GM12878 (cell line): Measurements from ENCODE around the gene CADM2. TPM values are rescaled to one million over a fixed set of nuclear protein-coding genes. Genes with fewer than 3 reads are reported as not detected.

Source experiments
- ATAC-seq: fragments of 200-7000 bp; cut with Tn5 transposase; 3 replicates; pipeline ENCODE4 v1.9.1; 2020; ENCODE audit warnings: mild to moderate bottlenecking, moderate library complexity
- BruUV-seq: library from RNA; stranded (reverse); fragments of 400-500 nt; replicated peaks from 2 replicates; lab custom pipeline; 2021; lab: Mats Ljungman, UMichigan
- CTCF ChIA-PET: fragments of 300-600 bp; sonication (Branson Sonifier 250); formaldehyde crosslinking; extraction: SDS; loops from one replicate; lab custom pipeline; 2021; ENCODE audit warnings: inconsistent platforms; lab: Yijun Ruan, JAX
- POLR2A ChIA-PET: fragments of 350-600 bp; formaldehyde crosslinking; extraction: SDS; loops from one replicate; lab custom pipeline; 2021; ENCODE audit warnings: inconsistent platforms; lab: Charles Lee
- RAD21 ChIA-PET: fragments of 300-600 bp; sonication (Branson Sonifier 250); formaldehyde crosslinking; loops from one replicate; lab custom pipeline; 2023; ENCODE audit warnings: antibody characterized with exemption; ENCODE audit not compliant: unreplicated experiment; lab: Charles Lee
- SMC1A ChIA-PET: fragments of 300-600 bp; sonication (Branson Sonifier 250); formaldehyde crosslinking; loops from one replicate; lab custom pipeline; 2023; ENCODE audit not compliant: unreplicated experiment, uncharacterized antibody; lab: Charles Lee
- DNase-seq: peaks from one replicate; pipeline ENCODE4 v3.0.0-alpha.2; 2011; ENCODE audit warnings: low read depth, low spot score
- FAIRE-seq: peaks from 3 replicates; lab custom pipeline; 2011; peaks lifted over from hg19 to GRCh38; lab: Jason Lieb, UNC
- H2AFZ ChIP-seq: 2 replicates; pipeline ENCODE4 v1.6.0; 2011; ENCODE audit warnings: low read depth, low read length, control low read depth; ENCODE audit not compliant: control insufficient read depth
- H3K27ac ChIP-seq: 2 replicates; pipeline ENCODE4 v1.5.1; 2011; ENCODE audit warnings: control low read depth; ENCODE audit not compliant: control insufficient read depth, insufficient read depth
- H3K27me3 ChIP-seq, 2 experiments: replicated peaks in 1 of 2; 2 replicates each; pipeline versions ENCODE4 v1.6.0 to v1.6.1; 2011; ENCODE audit warnings: low read length in 1 of 2; ENCODE audit not compliant: control insufficient read depth in 2 of 2, insufficient read depth in 2 of 2
- H3K36me3 ChIP-seq, 2 experiments: 2 replicates each; pipeline ENCODE4 v1.5.1; 2011; ENCODE audit warnings: low read length in 1 of 2; ENCODE audit not compliant: control insufficient read depth in 2 of 2, insufficient read depth in 2 of 2
- H3K4me1 ChIP-seq: 2 replicates; pipeline ENCODE4 v1.6.1; 2011; ENCODE audit warnings: mild to moderate bottlenecking, low read length, moderate library complexity, mixed read lengths; ENCODE audit not compliant: control insufficient read depth, insufficient read depth
- H3K4me2 ChIP-seq: 2 replicates; pipeline ENCODE4 v1.6.0; 2011; ENCODE audit warnings: control low read depth; ENCODE audit not compliant: control insufficient read depth, insufficient read depth
- H3K4me3 ChIP-seq: fragments of 200-600 bp; sonication (generic); 2 replicates; pipeline ENCODE4 v1.5.1; 2016
- H3K79me2 ChIP-seq: 2 replicates; pipeline ENCODE4 v1.6.0; 2011; ENCODE audit warnings: low read length; ENCODE audit not compliant: control insufficient read depth, insufficient read depth
- H3K9ac ChIP-seq: 2 replicates; pipeline ENCODE4 v1.8.0; 2011; ENCODE audit warnings: low read length, control low read depth, mixed read lengths; ENCODE audit not compliant: control insufficient read depth, insufficient read depth
- H3K9me3 ChIP-seq: replicated peaks from 3 replicates; pipeline ENCODE4 v1.5.1; 2011; ENCODE audit warnings: mild to moderate bottlenecking, low read length; ENCODE audit not compliant: control insufficient read depth, insufficient read depth
- H4K20me1 ChIP-seq: 2 replicates; pipeline ENCODE4 v1.6.0; 2011; ENCODE audit not compliant: control insufficient read depth, insufficient read depth
- BCL11A ChIP-seq: IDR thresholded peaks from 2 replicates; pipeline ENCODE4 v1.6.1; 2011; ENCODE audit warnings: low read depth, low read length
- BCLAF1 ChIP-seq: fragments of 450-650 bp; IDR thresholded peaks from 2 replicates; pipeline ENCODE4 v1.6.1; 2017; ENCODE audit warnings: antibody characterized with exemption, mild to moderate bottlenecking, moderate library complexity
- EED ChIP-seq: sonication (generic); IDR thresholded peaks from 2 replicates; pipeline ENCODE4 v1.6.1; 2016; ENCODE audit warnings: antibody characterized with exemption, low read depth
- EZH2 ChIP-seq: IDR thresholded peaks from 2 replicates; pipeline ENCODE4 v1.6.1; 2012; ENCODE audit warnings: low read depth, mild to moderate bottlenecking, control low read depth, inconsistent platforms, low read length, borderline replicate concordance; ENCODE audit not compliant: control insufficient read depth
- GABPA ChIP-seq: IDR thresholded peaks from 2 replicates; pipeline ENCODE4 v1.6.1; 2014; ENCODE audit warnings: antibody characterized with exemption, low read depth, mild to moderate bottlenecking, inconsistent platforms
- IKZF1 ChIP-seq: fragments of 450-650 bp; conservative IDR thresholded peaks from 2 replicates; pipeline ENCODE4 v1.6.1; 2017; ENCODE audit warnings: antibody characterized with exemption, mild to moderate bottlenecking
- MYB ChIP-seq: fragments of 150-350 bp; IDR thresholded peaks from 2 replicates; pipeline ENCODE4 v1.6.1; 2014; ENCODE audit warnings: mild to moderate bottlenecking, low read depth, low read length, borderline replicate concordance
- NBN ChIP-seq: fragments of 450-650 bp; IDR thresholded peaks from 2 replicates; pipeline ENCODE4 v1.6.1; 2016
- POLR2AphosphoS5 ChIP-seq: IDR thresholded peaks from 2 replicates; pipeline ENCODE4 v1.6.1; 2011; ENCODE audit warnings: mild to moderate bottlenecking, low read length, inconsistent platforms
- STAT1 ChIP-seq: fragments of 450-650 bp; conservative IDR thresholded peaks from 2 replicates; pipeline ENCODE4 v1.6.1; 2014; ENCODE audit warnings: antibody characterized with exemption, mild to moderate bottlenecking
- ZNF687 ChIP-seq: fragments of 450-650 bp; IDR thresholded peaks from 2 replicates; pipeline ENCODE4 v1.6.1; 2017; ENCODE audit warnings: mild to moderate bottlenecking, moderate library complexity
- WGBS: methylation state at CpG from one replicate; pipeline ENCODE4 v1.1.6; 2016; ENCODE audit warnings: low lambda C conversion rate; ENCODE audit not compliant: insufficient replicate concordance, insufficient coverage; ENCODE audit errors: missing lambda C conversion rate; 5-methylcytosine and 5-hydroxymethylcytosine counted together
- in situ Hi-C: fragments of 300-500 bp; cut with MboI; formaldehyde crosslinking; loops from 9 replicates; pipeline ENCODE4 v1.14.3; 2018; ENCODE audit warnings: mixed read lengths
- intact Hi-C: fragments of 100-400 bp; cut with micrococcal nuclease; formaldehyde crosslinking; loops from one replicate; pipeline ENCODE4 v1.14.2; 2022; ENCODE audit not compliant: unreplicated experiment
- polyA plus RNA-seq, 11 experiments: library from polyadenylated mRNA; depleted of rRNA in 4 of 11; unstranded in 6 of 11; stranded (reverse) in 5 of 11; fragments of >200 nt; fragmentation: Nextera tagmentation in 4 of 11; fragmentation: Illumina TruSeq in 1 of 11; extraction: Ambion mirVana in 4 of 11; extraction: Trizol in 1 of 11; gene quantifications; 1 replicate in 1 of 11; 2 replicates in 10 of 11; pipeline versions ENCODE4 v1.2.1 to v1.2.3, GENCODE V29; 2011 to 2016; ENCODE audit warnings: inconsistent platforms in 2 of 11, missing spikeins in 2 of 11, low read depth in 1 of 11
- total RNA-seq, 4 experiments: library from RNA; depleted of rRNA in 3 of 4; stranded (reverse); fragments of >200 nt in 3 of 4; fragmentation: Illumina TruSeq in 1 of 4; extraction: Trizol in 1 of 4; gene quantifications; 2 replicates each; pipeline versions ENCODE4 v1.2.1 to v1.2.3, GENCODE V29; 2013 to 2021
- TF ChIP-seq, protein P1 (sequence below): fragments of 450-650 bp; formaldehyde crosslinking; IDR thresholded peaks from 2 replicates; pipeline ENCODE4 v1.4.0; 2022; ENCODE audit warnings: mild to moderate bottlenecking, moderate library complexity

CADM2 gene
- total and polyA plus RNA-seq, 10 of the 15 experiments (the other 5 are each of a cell fraction or from before 2014, with no cell fraction given), result 0.13 TPM; not detected in 9

DNA sequence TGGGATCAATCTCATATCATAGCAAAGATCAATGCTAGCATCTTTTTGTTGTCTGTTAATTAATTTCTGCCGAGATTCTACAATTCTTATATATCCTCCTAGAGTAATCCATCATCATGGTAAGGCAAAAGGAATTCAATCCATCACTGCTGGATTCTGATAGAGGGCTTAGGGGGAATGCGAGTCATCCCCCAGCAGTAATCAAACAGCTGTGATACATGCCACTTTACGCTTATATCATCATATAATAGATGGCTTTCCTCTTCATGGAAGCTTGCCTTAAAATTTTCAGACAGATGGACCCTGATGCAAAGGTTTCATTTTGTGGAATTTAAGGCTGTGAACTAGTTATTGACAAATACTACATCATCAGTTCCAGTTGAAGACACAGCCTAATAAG is 645.9 kb downstream of the CADM2 start:
- CTCF ChIA-PET, result no interaction called here
- RAD21 ChIA-PET, result no interaction called here
- 35% methylated on average over 3 of the region's 3 CpGs for WGBS
- no peak for DNase-seq
- in situ Hi-C loops (no loop called here), intact Hi-C loops (no loop called here)
- Histone ChIP-seq H3K36me3 (no peaks in the 10 kb centered on the region), H3K4me2 (no peak overlapping the region), H2AFZ (no peak overlapping the region), H3K27ac (no peak overlapping the region), H3K27me3 (no peaks in the 10 kb centered on the region), H3K9me3 (no peaks in the 10 kb centered on the region), H3K4me1 (no peaks in the 10 kb centered on the region), H3K79me2 (no peaks in the 10 kb centered on the region), H4K20me1 (no peaks in the 10 kb centered on the region), H3K9ac (no peak overlapping the region), H3K4me3 (no peak overlapping the region)
- no TSS peak for BruUV-seq
- no peak for TF ChIP-seq BCLAF1
- TF ChIP-seq STAT1, result no peak
- TF ChIP-seq EZH2, result no peak
- no peak for TF ChIP-seq MYB
- TF ChIP-seq ZNF687, result no peak
- no peak for TF ChIP-seq POLR2AphosphoS5
- no peak for TF ChIP-seq BCL11A
- TF ChIP-seq GABPA, result no peak
- no peak for TF ChIP-seq NBN
- no peak for TF ChIP-seq IKZF1
- TF ChIP-seq EED, result no peak
- TF ChIP-seq, protein P1, sequence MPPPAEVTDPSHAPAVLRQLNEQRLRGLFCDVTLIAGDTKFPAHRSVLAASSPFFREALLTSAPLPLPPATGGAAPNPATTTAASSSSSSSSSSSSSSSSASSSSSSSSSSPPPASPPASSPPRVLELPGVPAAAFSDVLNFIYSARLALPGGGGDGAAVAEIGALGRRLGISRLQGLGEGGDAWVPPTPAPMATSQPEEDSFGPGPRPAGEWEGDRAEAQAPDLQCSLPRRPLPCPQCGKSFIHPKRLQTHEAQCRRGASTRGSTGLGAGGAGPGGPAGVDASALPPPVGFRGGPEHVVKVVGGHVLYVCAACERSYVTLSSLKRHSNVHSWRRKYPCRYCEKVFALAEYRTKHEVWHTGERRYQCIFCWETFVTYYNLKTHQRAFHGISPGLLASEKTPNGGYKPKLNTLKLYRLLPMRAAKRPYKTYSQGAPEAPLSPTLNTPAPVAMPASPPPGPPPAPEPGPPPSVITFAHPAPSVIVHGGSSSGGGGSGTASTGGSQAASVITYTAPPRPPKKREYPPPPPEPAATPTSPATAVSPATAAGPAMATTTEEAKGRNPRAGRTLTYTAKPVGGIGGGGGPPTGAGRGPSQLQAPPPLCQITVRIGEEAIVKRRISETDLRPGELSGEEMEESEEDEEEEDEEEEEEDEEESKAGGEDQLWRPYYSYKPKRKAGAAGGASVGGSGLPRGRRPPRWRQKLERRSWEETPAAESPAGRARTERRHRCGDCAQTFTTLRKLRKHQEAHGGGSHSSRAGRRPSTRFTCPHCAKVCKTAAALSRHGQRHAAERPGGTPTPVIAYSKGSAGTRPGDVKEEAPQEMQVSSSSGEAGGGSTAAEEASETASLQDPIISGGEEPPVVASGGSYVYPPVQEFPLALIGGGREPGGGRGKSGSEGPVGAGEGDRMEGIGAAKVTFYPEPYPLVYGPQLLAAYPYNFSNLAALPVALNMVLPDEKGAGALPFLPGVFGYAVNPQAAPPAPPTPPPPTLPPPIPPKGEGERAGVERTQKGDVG (CRISPR knock-in tag), result no peak
- POLR2A ChIA-PET, result no interaction called here
- ATAC-seq, result no peak
- SMC1A ChIA-PET, result no interaction called here
- FAIRE-seq, result no peak
